ENCODE measurements around the gene PITRM1.

Gene PITRM1

DNA sequence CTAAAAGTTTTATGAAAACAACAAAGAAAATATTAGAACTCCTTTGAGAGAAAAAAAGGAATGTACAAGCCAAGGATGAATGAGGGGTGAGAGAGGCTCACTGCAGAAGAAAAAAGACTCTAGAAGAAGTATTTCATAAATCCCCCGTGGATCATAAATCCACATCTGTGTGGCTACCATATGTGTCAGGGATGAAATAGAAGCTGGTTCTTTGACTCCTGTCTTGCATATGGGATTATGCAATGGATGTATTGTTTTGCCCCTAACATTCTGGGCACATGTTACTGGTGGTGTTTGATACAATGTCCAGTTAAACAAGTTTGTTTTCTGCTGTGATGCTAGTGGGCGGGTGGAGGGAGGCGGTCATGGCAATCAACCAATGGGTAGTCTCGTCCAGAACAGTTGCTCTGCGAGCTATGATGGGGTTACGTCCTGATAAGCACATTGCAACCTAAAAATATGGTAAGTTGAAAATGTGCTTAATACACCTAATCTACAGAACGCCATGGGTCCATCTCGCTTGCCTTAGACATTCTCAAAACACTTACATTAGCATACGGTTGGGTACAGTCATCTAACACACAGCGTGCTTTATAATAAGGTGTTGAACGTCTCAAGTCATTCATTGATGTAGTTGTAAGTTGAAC is 34.1 kb upstream of the PITRM1 start:
- ChIA-PET CTCF (no interaction called here), POLR2A (no interaction called here)
- no peaks in the 10 kb centered on the region for H3K4me1 ChIP-seq (ENCODE audit: control extremely low read depth in 1 of 4, control insufficient read depth in 4 of 4, insufficient read depth in 4 of 4, low read length in 3 of 4)
- WGBS (ENCODE audit: insufficient coverage): 100% methylated on average over 8 of the region's 11 CpGs
- H3K27me3 ChIP-seq (replicated peaks in 2 of 5; ENCODE audit: control insufficient read depth in 4 of 5, insufficient read depth in 5 of 5, low read length in 4 of 5): peaks cover 0 to 1% (median 0%) of the 10 kb centered on the region in 5 experiments
- no peak for DNase-seq
- no peak overlapping the region for H3K27ac ChIP-seq (ENCODE audit: insufficient read depth in 1 of 2, low read depth in 1 of 2, low read length in 2 of 2, poor library complexity in 1 of 2, severe bottlenecking in 2 of 2)
- H3K9me3 ChIP-seq (ENCODE audit: control extremely low read depth in 1 of 5, control insufficient read depth in 4 of 5, insufficient read depth in 2 of 5, low read depth in 1 of 5, low read length in 4 of 5): no peaks in the 10 kb centered on the region
- no peak overlapping the region for H3K4me3 ChIP-seq (ENCODE audit: control insufficient read depth in 1 of 7, extremely low read depth in 1 of 7, insufficient read depth in 4 of 7, low read depth in 2 of 7, low read length in 6 of 7)
- no peaks in the 10 kb centered on the region for H3K36me3 ChIP-seq (ENCODE audit: control insufficient read depth in 4 of 4, insufficient read depth in 4 of 4, low read length in 3 of 4)

DNA sequence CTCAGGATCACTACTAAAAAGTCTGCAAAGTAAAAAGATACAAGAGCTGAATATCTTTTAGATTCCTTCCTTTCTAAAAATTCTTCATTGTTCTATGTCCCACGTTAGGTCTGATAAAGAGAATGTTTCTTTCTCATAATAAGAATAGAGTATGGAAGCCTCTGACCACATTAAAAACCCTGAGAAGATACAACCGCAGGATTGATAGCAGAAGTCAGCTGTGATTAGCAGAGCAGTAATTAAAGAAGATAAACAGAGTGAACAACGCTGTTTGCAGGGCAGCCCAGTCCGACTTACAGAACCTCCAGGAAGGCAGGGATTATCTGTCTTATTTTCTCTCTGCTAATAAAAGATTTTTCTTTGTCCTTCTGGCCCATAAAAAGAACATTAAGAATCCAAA is 31.4 kb upstream of the PITRM1 start:
- Histone ChIP-seq H3K36me3 (ENCODE audit: control insufficient read depth in 4 of 4, insufficient read depth in 4 of 4, low read length in 3 of 4) (no peaks in the 10 kb centered on the region), H3K27ac (ENCODE audit: insufficient read depth in 1 of 2, low read depth in 1 of 2, low read length in 2 of 2, poor library complexity in 1 of 2, severe bottlenecking in 2 of 2) (no peak overlapping the region), H3K4me3 (ENCODE audit: control insufficient read depth in 1 of 7, extremely low read depth in 1 of 7, insufficient read depth in 4 of 7, low read depth in 2 of 7, low read length in 6 of 7) (no peak overlapping the region), H3K27me3 (replicated peaks in 2 of 5; ENCODE audit: control insufficient read depth in 4 of 5, insufficient read depth in 5 of 5, low read length in 4 of 5) (peaks cover 0 to 7% (median 0%) of the 10 kb centered on the region in 5 experiments), H3K4me1 (ENCODE audit: control extremely low read depth in 1 of 4, control insufficient read depth in 4 of 4, insufficient read depth in 4 of 4, low read length in 3 of 4) (peaks cover 0 to 11% (median 0%) of the 10 kb centered on the region in 4 experiments), H3K9me3 (ENCODE audit: control extremely low read depth in 1 of 5, control insufficient read depth in 4 of 5, insufficient read depth in 2 of 5, low read depth in 1 of 5, low read length in 4 of 5) (no peaks in the 10 kb centered on the region)
- CTCF ChIA-PET: no interaction called here
- POLR2A ChIA-PET: no interaction called here
- DNase-seq: no peak
- WGBS (ENCODE audit: insufficient coverage): 100% methylated on average over 1 of the region's 4 CpGs

DNA sequence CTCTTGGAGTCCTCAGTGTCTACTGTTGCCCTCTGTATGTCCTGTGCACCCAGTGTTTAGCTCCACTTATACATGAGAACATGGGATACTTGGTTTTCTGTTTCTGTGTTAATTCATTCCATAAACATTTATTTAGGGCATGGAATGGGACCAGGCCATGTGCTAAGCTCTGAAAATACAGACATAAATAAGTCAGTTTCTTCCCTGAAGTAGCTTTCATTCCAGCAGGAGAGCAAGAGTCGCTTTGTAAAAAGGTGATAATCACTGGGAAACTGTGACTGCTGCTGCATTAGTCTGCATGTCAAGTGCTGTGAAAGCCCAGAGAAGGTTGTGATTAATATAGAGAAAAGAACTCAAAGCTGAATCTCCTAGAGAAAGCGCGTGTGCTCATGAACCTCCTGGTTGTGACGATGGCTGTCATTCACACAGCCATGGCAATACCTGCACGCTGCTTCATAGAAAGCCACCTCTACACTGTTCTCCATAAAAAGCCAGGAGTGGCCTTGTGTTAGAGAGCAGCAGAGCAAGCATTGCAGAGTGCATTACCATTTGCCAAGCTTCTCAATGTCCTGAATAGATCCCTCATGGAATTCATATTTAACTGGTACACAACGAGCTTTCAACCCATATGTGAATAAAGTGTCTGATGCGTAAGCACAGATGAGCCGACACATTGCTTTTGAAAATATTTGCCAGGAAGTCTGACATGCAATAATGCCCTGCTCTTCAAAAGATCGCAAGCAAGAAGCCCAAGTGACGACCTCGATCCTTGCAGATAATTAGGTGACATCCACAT is 30.6 kb upstream of the PITRM1 start:
- CTCF ChIA-PET: no interaction called here
- POLR2A ChIA-PET: no interaction called here
- Histone ChIP-seq H3K9me3 (ENCODE audit: control extremely low read depth in 1 of 5, control insufficient read depth in 4 of 5, insufficient read depth in 2 of 5, low read depth in 1 of 5, low read length in 4 of 5) (no peaks in the 10 kb centered on the region), H3K36me3 (ENCODE audit: control insufficient read depth in 4 of 4, insufficient read depth in 4 of 4, low read length in 3 of 4) (no peaks in the 10 kb centered on the region), H3K27me3 (replicated peaks in 2 of 5; ENCODE audit: control insufficient read depth in 4 of 5, insufficient read depth in 5 of 5, low read length in 4 of 5) (peaks cover 0 to 12% (median 0%) of the 10 kb centered on the region in 5 experiments), H3K27ac (ENCODE audit: insufficient read depth in 1 of 2, low read depth in 1 of 2, low read length in 2 of 2, poor library complexity in 1 of 2, severe bottlenecking in 2 of 2) (no peak overlapping the region), H3K4me1 (ENCODE audit: control extremely low read depth in 1 of 4, control insufficient read depth in 4 of 4, insufficient read depth in 4 of 4, low read length in 3 of 4) (peaks cover 0 to 12% (median 0%) of the 10 kb centered on the region in 4 experiments), H3K4me3 (ENCODE audit: control insufficient read depth in 1 of 7, extremely low read depth in 1 of 7, insufficient read depth in 4 of 7, low read depth in 2 of 7, low read length in 6 of 7) (no peak overlapping the region)
- 88% methylated on average over 11 of the region's 11 CpGs for WGBS (ENCODE audit: insufficient coverage)
- no peak for DNase-seq

DNA sequence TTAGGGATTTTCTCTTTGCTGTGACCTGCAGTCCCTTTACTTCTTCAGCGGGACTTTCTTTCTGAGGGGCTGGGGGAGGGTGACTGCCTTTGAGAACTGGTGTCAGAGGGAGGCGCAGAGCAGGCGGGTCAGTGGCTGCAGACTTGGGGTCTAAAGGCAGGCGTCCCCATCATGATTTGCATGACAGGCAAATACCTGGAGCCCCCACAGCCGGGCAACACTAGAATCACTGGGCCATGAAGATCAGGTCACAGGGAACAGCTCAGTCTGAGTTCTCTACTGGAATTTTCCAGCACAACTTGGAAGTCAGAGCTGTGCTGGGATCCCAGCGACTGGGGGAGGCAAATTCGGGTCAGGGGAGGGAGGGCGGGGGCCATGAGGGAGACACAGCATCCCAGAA is 29.2 kb upstream of the PITRM1 start:
- WGBS (ENCODE audit: insufficient coverage): 74% methylated on average over 6 of the region's 8 CpGs
- POLR2A ChIA-PET: no interaction called here
- Histone ChIP-seq H3K4me3 (ENCODE audit: control insufficient read depth in 1 of 7, extremely low read depth in 1 of 7, insufficient read depth in 4 of 7, low read depth in 2 of 7, low read length in 6 of 7) (no peak overlapping the region), H3K4me1 (ENCODE audit: control extremely low read depth in 1 of 4, control insufficient read depth in 4 of 4, insufficient read depth in 4 of 4, low read length in 3 of 4) (peaks cover 0 to 21% (median 7%) of the 10 kb centered on the region in 4 experiments), H3K36me3 (ENCODE audit: control insufficient read depth in 4 of 4, insufficient read depth in 4 of 4, low read length in 3 of 4) (no peaks in the 10 kb centered on the region), H3K27me3 (replicated peaks in 2 of 5; ENCODE audit: control insufficient read depth in 4 of 5, insufficient read depth in 5 of 5, low read length in 4 of 5) (peaks cover 0 to 16% (median 0%) of the 10 kb centered on the region in 5 experiments), H3K27ac (ENCODE audit: insufficient read depth in 1 of 2, low read depth in 1 of 2, low read length in 2 of 2, poor library complexity in 1 of 2, severe bottlenecking in 2 of 2) (no peak overlapping the region), H3K9me3 (ENCODE audit: control extremely low read depth in 1 of 5, control insufficient read depth in 4 of 5, insufficient read depth in 2 of 5, low read depth in 1 of 5, low read length in 4 of 5) (no peaks in the 10 kb centered on the region)
- CTCF ChIA-PET: no interaction called here
- DNase-seq: no peak

GRCh38 chr10:3199488-3199887 is 26.9 kb upstream of the PITRM1 start:
- Histone ChIP-seq H3K27ac (ENCODE audit: insufficient read depth in 1 of 2, low read depth in 1 of 2, low read length in 2 of 2, poor library complexity in 1 of 2, severe bottlenecking in 2 of 2) (no peak overlapping the region), H3K27me3 (replicated peaks in 2 of 5; ENCODE audit: control insufficient read depth in 4 of 5, insufficient read depth in 5 of 5, low read length in 4 of 5) (peaks cover 0 to 16% (median 0%) of the 10 kb centered on the region in 5 experiments), H3K4me3 (ENCODE audit: control insufficient read depth in 1 of 7, extremely low read depth in 1 of 7, insufficient read depth in 4 of 7, low read depth in 2 of 7, low read length in 6 of 7) (no peak overlapping the region), H3K9me3 (ENCODE audit: control extremely low read depth in 1 of 5, control insufficient read depth in 4 of 5, insufficient read depth in 2 of 5, low read depth in 1 of 5, low read length in 4 of 5) (no peaks in the 10 kb centered on the region), H3K4me1 (ENCODE audit: control extremely low read depth in 1 of 4, control insufficient read depth in 4 of 4, insufficient read depth in 4 of 4, low read length in 3 of 4) (peaks cover 0 to 21% (median 7%) of the 10 kb centered on the region in 4 experiments), H3K36me3 (ENCODE audit: control insufficient read depth in 4 of 4, insufficient read depth in 4 of 4, low read length in 3 of 4) (no peaks in the 10 kb centered on the region)
- POLR2A ChIA-PET: no interaction called here
- WGBS (ENCODE audit: insufficient coverage): 31% methylated on average over 9 of the region's 9 CpGs
- peak; percentile 10 to 76 (median 71) for DNase-seq
- CTCF ChIA-PET: interaction anchor here (1.1 kb wide), 1 partner anchor 11 kb away, joined by 4 read pairs; no protein-coding TSS in a partner anchor

- DNase-seq: no peak
- peaks cover 0 to 16% (median 0%) of the 10 kb centered on the region in 5 experiments for H3K27me3 ChIP-seq (replicated peaks in 2 of 5; ENCODE audit: control insufficient read depth in 4 of 5, insufficient read depth in 5 of 5, low read length in 4 of 5)
- WGBS (ENCODE audit: insufficient coverage): 93% methylated on average over 7 of the region's 7 CpGs
- no peaks in the 10 kb centered on the region for H3K36me3 ChIP-seq (ENCODE audit: control insufficient read depth in 4 of 4, insufficient read depth in 4 of 4, low read length in 3 of 4)
- no peak overlapping the region for H3K4me3 ChIP-seq (ENCODE audit: control insufficient read depth in 1 of 7, extremely low read depth in 1 of 7, insufficient read depth in 4 of 7, low read depth in 2 of 7, low read length in 6 of 7)
- CTCF ChIA-PET: interaction anchor here (1.1 to 4.7 kb wide), 2 partner anchors 10 to 1566 kb away, joined by 4 to 35 read pairs; no protein-coding TSS in a partner anchor
- H3K27ac ChIP-seq (ENCODE audit: insufficient read depth in 1 of 2, low read depth in 1 of 2, low read length in 2 of 2, poor library complexity in 1 of 2, severe bottlenecking in 2 of 2): no peak overlapping the region
- H3K9me3 ChIP-seq (ENCODE audit: control extremely low read depth in 1 of 5, control insufficient read depth in 4 of 5, insufficient read depth in 2 of 5, low read depth in 1 of 5, low read length in 4 of 5): no peaks in the 10 kb centered on the region
- POLR2A ChIA-PET: no interaction called here
- H3K4me1 ChIP-seq (ENCODE audit: control extremely low read depth in 1 of 4, control insufficient read depth in 4 of 4, insufficient read depth in 4 of 4, low read length in 3 of 4): peaks cover 0 to 21% (median 7%) of the 10 kb centered on the region in 4 experiments
Observed at GRCh38 chr10:3198900-3199299, 26.3 kb upstream of the PITRM1 start.

Measured in common myeloid progenitor, CD34-positive (primary cell).